Type B pancreatic cell (in vitro differentiated cells): ENCODE data around the gene C11orf91. TPM values are rescaled to one million over a fixed set of nuclear protein-coding genes. Genes with fewer than 3 reads are reported as not detected.

Experiments
- DNase-seq: peaks from one replicate; pipeline ENCODE4 v3.0.0; 2021; ENCODE audit warnings: mixed read lengths; ENCODE audit not compliant: unreplicated experiment; ENCODE audit errors: extremely low spot score
- H3K27ac Mint-ChIP-seq: 2 replicates; pipeline ENCODE4 v1.8.0; 2021; ENCODE audit warnings: mild to moderate bottlenecking, mixed read lengths
- H3K27me3 Mint-ChIP-seq: 2 replicates; pipeline ENCODE4 v1.8.0; 2021; ENCODE audit warnings: mixed read lengths
- H3K36me3 Mint-ChIP-seq: 2 replicates; pipeline ENCODE4 v1.8.0; 2021; ENCODE audit warnings: mixed read lengths
- H3K4me1 Mint-ChIP-seq: one replicate; pipeline ENCODE4 v1.8.0; 2021; ENCODE audit warnings: mixed read lengths; ENCODE audit not compliant: unreplicated experiment
- H3K4me3 Mint-ChIP-seq: 2 replicates; pipeline ENCODE4 v1.8.0; 2021; ENCODE audit warnings: mild to moderate bottlenecking, mixed read lengths
- H3K9me3 Mint-ChIP-seq: 2 replicates; pipeline ENCODE4 v1.8.0; 2021; ENCODE audit warnings: mixed read lengths
- CTCF ChIP-seq: fragments of 200-600 bp; sonication (generic); conservative IDR thresholded peaks from 2 replicates; pipeline ENCODE4 v1.5.0; 2021; ENCODE audit warnings: antibody characterized with exemption, mild to moderate bottlenecking
- total RNA-seq: library from RNA; stranded (reverse); gene quantifications from 2 replicates; pipeline ENCODE4 v1.2.1, GENCODE V29; 2021; ENCODE audit warnings: low replicate concordance

Gene C11orf91
- total RNA-seq, 1 donor from 2014 or later: not detected

- TF ChIP-seq CTCF: no peak
- H3K9me3 Mint-ChIP-seq: no peaks in the 10 kb centered on the region
- H3K36me3 Mint-ChIP-seq: peaks cover 3% of the 10 kb centered on the region
- peaks cover 3% of the 10 kb centered on the region for H3K27me3 Mint-ChIP-seq
- DNase-seq: no peak
- no peak overlapping the region for H3K27ac Mint-ChIP-seq
- no peak overlapping the region for H3K4me3 Mint-ChIP-seq
- H3K4me1 Mint-ChIP-seq: peaks cover 8% of the 10 kb centered on the region
Observed at GRCh38 chr11:33703788-33704187, 3.2 kb upstream of the C11orf91 start.

GRCh38 chr11:33703234-33703633, 2.6 kb upstream of the C11orf91 start:
- H3K36me3 Mint-ChIP-seq: no peaks in the 10 kb centered on the region
- no peak overlapping the region for H3K4me3 Mint-ChIP-seq
- no peak for DNase-seq
- peaks cover 8% of the 10 kb centered on the region for H3K4me1 Mint-ChIP-seq
- no peak for TF ChIP-seq CTCF
- peaks cover 3% of the 10 kb centered on the region for H3K27me3 Mint-ChIP-seq
- H3K9me3 Mint-ChIP-seq: no peaks in the 10 kb centered on the region
- H3K27ac Mint-ChIP-seq: no peak overlapping the region

DNA sequence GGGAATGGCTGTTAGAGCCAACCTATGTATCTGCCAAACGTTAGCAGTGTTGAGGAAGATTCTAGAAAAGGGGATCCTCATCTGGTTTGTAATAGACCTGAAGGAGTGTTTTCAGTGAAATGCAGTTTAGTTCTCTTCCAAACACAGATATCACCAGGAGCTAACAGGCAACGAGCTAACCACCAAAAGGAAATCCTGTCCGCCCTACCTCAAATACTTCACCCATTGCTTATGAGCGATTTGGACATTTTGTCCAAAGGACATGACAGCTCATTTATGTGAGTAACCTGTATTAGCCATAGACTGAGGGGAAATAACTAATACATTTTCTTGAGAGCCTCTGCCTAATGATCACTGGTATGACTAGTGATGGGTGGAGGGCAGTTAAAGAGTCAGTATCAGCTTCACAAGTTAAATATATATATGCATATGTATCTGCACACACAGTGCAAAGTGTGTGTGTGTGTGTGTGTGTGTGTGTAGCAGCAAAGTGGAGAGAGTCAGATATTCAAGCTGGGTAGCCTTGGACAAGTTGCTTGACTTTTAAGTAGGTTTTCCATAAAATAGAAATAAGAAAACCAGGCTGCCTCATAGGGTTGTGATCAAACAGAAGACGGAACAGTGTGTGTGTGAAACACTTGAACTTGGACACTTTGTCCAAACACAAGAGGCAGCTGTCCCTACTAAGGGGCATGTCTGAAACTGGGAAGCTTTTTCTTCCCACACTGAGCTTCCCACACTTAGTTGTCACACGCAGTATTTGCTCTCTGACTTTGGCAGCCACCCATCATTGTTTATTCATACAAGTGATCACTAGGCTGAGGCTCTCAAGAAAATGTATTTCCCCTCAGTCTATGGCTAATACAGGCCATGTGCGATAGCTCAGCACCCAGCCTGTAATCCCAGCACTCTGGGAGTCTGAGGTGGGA, 940 bp upstream of the C11orf91 start:
- Mint-ChIP-seq H3K27ac (peak overlapping the region; percentile 94), H3K27me3 (peaks cover 7% of the 10 kb centered on the region), H3K9me3 (no peaks in the 10 kb centered on the region), H3K36me3 (no peaks in the 10 kb centered on the region), H3K4me3 (peak overlapping the region; percentile 94), H3K4me1 (peaks cover 8% of the 10 kb centered on the region)
- TF ChIP-seq CTCF: no peak
- no peak for DNase-seq

DNA sequence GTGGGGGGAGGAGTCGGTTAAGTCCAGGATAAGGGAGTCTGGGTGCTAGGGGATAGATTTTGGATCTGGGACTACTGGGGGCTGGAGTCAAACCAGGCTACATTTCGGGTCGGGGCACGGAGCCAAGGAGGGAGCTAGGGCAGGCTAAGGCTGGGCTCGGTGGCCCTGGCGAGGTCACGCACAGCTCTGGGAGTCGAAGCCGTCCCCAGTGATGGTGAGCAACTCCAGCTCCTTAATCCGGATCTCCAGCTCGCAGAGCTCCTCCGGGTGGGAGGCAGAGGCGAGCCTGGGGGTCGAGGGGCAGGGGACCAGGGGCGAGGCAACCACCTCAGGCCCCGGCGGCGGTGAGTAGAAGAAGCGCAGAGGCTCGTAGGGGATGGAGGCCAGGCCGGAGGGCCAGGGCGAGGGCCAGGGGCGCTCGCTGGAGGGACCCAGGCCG, 544 bp downstream of the C11orf91 start:
- Mint-ChIP-seq H3K27ac (peak overlapping the region; percentile 35), H3K36me3 (no peaks in the 10 kb centered on the region), H3K9me3 (no peaks in the 10 kb centered on the region), H3K4me3 (peak overlapping the region; percentile 84), H3K27me3 (peaks cover 14% of the 10 kb centered on the region), H3K4me1 (peaks cover 13% of the 10 kb centered on the region)
- no peak for TF ChIP-seq CTCF
- DNase-seq: no peak

DNA sequence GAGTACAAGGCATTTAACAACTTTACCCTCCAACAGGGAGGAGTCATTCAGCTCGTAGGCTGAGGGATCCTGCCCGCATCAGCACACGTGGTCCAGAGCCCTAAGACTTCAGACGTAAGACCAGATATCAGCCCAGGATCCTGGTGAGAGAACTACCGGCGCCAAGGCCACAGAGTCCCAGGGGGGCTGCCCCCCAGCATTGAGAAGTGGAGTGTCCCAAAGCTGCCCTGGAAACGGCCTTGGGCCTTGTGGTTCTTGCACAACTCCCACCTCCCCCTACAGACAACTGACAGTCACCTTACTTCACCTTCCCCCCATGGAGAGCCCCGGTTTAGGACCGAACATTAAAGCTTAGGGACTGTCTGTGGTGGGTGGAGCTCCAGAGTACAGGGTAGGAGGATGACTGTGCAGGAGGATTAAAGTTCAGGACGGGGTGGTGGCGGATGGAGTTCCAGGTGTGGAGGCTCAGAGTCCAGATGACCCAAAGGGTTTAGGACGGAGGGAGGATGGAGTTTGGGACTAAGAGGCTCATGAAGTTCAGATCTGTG, 1.0 kb downstream of the C11orf91 start:
- Mint-ChIP-seq H3K27ac (peak overlapping the region; percentile 35), H3K4me1 (peaks cover 13% of the 10 kb centered on the region), H3K4me3 (peak overlapping the region; percentile 84), H3K27me3 (peaks cover 14% of the 10 kb centered on the region), H3K9me3 (no peaks in the 10 kb centered on the region), H3K36me3 (no peaks in the 10 kb centered on the region)
- no peak for DNase-seq
- no peak for TF ChIP-seq CTCF
